Mammary epithelial cell (primary cell): Measurements from ENCODE around the gene SEZ6L2.

Experiments used
- CTCF ChIP-seq, 2 donors: IDR thresholded peaks in 1 of 2; conservative IDR thresholded peaks in 1 of 2; 2 replicates each; pipeline ENCODE4 v1.5.1; 2011 to 2012; ENCODE audit warnings: inconsistent platforms in 2 of 2, low read length in 2 of 2, mild to moderate bottlenecking in 2 of 2, control low read depth in 1 of 2, low read depth in 1 of 2; ENCODE audit not compliant: insufficient read depth in 1 of 2; ENCODE audit errors: extremely low read depth in 1 of 2
- EZH2 ChIP-seq: IDR thresholded peaks from 2 replicates; pipeline ENCODE4 v1.6.1; 2012; ENCODE audit warnings: low read length, inconsistent platforms, borderline replicate concordance

- TF ChIP-seq CTCF (conservative IDR thresholded peaks at IDR 0.05 in 1 of 2, IDR thresholded peaks at IDR 0.05 in 1 of 2; ENCODE audit: extremely low read depth in 1 of 2, insufficient read depth in 1 of 2, low read depth in 1 of 2, low read length in 2 of 2) (no peak), EZH2 (no peak)
Measured at GRCh38 chr16:29894352-29894751, 5.0 kb downstream of the SEZ6L2 start.
